Measurements from ENCODE around the gene TNFAIP8.

- TF ChIP-seq CTCF (IDR thresholded peaks at IDR 0.05) = no peak
- TF ChIP-seq POLR2AphosphoS5 (IDR thresholded peaks at IDR 0.05; ENCODE audit: insufficient read depth in 1 of 2, low read depth in 1 of 2) = no peak
Observed at GRCh38 chr5:119322948-119323537, 32.8 kb upstream of the TNFAIP8 start.

Measured in vagina (tissue), 2 donors.